HepG2 (cell line): ENCODE results near the gene MDH1B. TPM values are rescaled to one million over a fixed set of nuclear protein-coding genes. Genes with fewer than 3 reads are reported as not detected.
A peak's percentile ranks its signal among the peaks of the same experiment; 100 is the strongest.

Source experiments
- AGO1 ChIP-seq: fragments of 200-400 bp; formaldehyde crosslinking; IDR thresholded peaks from 2 replicates; pipeline ENCODE4 v1.6.1; 2017; ENCODE audit warnings: mild to moderate bottlenecking, low read depth, low read length, moderate library complexity; ENCODE audit not compliant: poor library complexity, severe bottlenecking
- ARID2 ChIP-seq: sonication (generic); formaldehyde crosslinking; IDR thresholded peaks from 2 replicates; pipeline ENCODE4 v1.8.1; 2022; ENCODE audit warnings: mild to moderate bottlenecking, missing genetic modification reagents, borderline replicate concordance
- CENPT ChIP-seq: sonication (generic); formaldehyde crosslinking; IDR thresholded peaks from 2 replicates; pipeline ENCODE4 v1.8.0; 2022; ENCODE audit warnings: low read depth, mild to moderate bottlenecking, moderate library complexity, missing genetic modification reagents
- CREB1 ChIP-seq, 2 experiments: fragments of 450-650 bp in 1 of 2; IDR thresholded peaks; 2 replicates each; pipeline ENCODE4 v1.6.1; 2016 to 2017; ENCODE audit warnings: control low read depth in 1 of 2, mild to moderate bottlenecking in 1 of 2, missing compliant biosample characterization in 1 of 2, missing genetic modification characterization in 1 of 2
- EEA1 ChIP-seq: sonication (generic); formaldehyde crosslinking; IDR thresholded peaks from 2 replicates; pipeline ENCODE4 v1.5.1; 2020; ENCODE audit warnings: mild to moderate bottlenecking, missing genetic modification reagents, borderline replicate concordance
- FOXP1 ChIP-seq, 2 experiments: fragments of 450-650 bp in 1 of 2; IDR thresholded peaks; 2 replicates each; pipeline ENCODE4 v1.6.1; 2017 to 2018; ENCODE audit warnings: antibody characterized with exemption in 1 of 2
- GPN1 ChIP-seq: sonication (generic); formaldehyde crosslinking; IDR thresholded peaks from 2 replicates; pipeline ENCODE4 v1.5.1; 2020; ENCODE audit warnings: missing genetic modification reagents, borderline replicate concordance
- HNRNPH1 ChIP-seq: fragments of 200-400 bp; formaldehyde crosslinking; optimal IDR thresholded peaks from 2 replicates; pipeline ENCODE3; 2017; ENCODE audit warnings: mild to moderate bottlenecking, low read depth, low read length
- ISL2 ChIP-seq: sonication (generic); formaldehyde crosslinking; IDR thresholded peaks from 2 replicates; pipeline ENCODE4 v1.5.0; 2020; ENCODE audit warnings: missing genetic modification reagents
- KDM1A ChIP-seq: IDR thresholded peaks from 2 replicates; pipeline ENCODE4 v1.6.1; 2016; ENCODE audit warnings: missing compliant biosample characterization
- KDM5B ChIP-seq: sonication (generic); formaldehyde crosslinking; IDR thresholded peaks from 2 replicates; pipeline ENCODE4 v1.4.0; 2020; ENCODE audit warnings: missing genetic modification reagents, mild to moderate bottlenecking, borderline replicate concordance
- MTA1 ChIP-seq: sonication (generic); formaldehyde crosslinking; IDR thresholded peaks from 2 replicates; pipeline ENCODE4 v1.4.0; 2020; ENCODE audit warnings: missing genetic modification reagents, mild to moderate bottlenecking, borderline replicate concordance
- PAF1 ChIP-seq: IDR thresholded peaks from 2 replicates; pipeline ENCODE4 v1.6.1; 2016; ENCODE audit warnings: missing genetic modification reagents, missing compliant biosample characterization
- PBX2 ChIP-seq: IDR thresholded peaks from 2 replicates; pipeline ENCODE4 v1.6.1; 2016; ENCODE audit warnings: control low read depth
- SRSF9 ChIP-seq: fragments of 200-400 bp; formaldehyde crosslinking; IDR thresholded peaks from 2 replicates; pipeline ENCODE4 v1.6.1; 2018; ENCODE audit warnings: borderline replicate concordance, mild to moderate bottlenecking, low read depth, low read length; ENCODE audit not compliant: insufficient read depth, poor library complexity, severe bottlenecking
- TCF12 ChIP-seq, 2 experiments: fragments of 450-650 bp in 1 of 2; sonication (generic) in 1 of 2; formaldehyde crosslinking in 1 of 2; IDR thresholded peaks; 2 replicates each; pipeline versions ENCODE4 v1.6.1 to v1.8.0; 2017 to 2022; ENCODE audit warnings: antibody characterized with exemption in 1 of 2, mild to moderate bottlenecking in 1 of 2, missing genetic modification reagents in 1 of 2, moderate library complexity in 1 of 2
- TCF7 ChIP-seq: sonication (generic); IDR thresholded peaks from 2 replicates; pipeline ENCODE4 v1.6.1; 2016; ENCODE audit warnings: antibody characterized with exemption, low read depth
- TCF7L2 ChIP-seq: IDR thresholded peaks from 2 replicates; pipeline ENCODE4 v1.6.1; 2011; ENCODE audit warnings: mild to moderate bottlenecking, low read depth, low read length, moderate library complexity
- THRA ChIP-seq: sonication (generic); formaldehyde crosslinking; IDR thresholded peaks from 2 replicates; pipeline ENCODE4 v1.4.0; 2020; ENCODE audit warnings: missing genetic modification reagents, borderline replicate concordance
- ZBTB3 ChIP-seq: sonication (generic); formaldehyde crosslinking; IDR thresholded peaks from 2 replicates; pipeline ENCODE4 v1.4.0; 2020; ENCODE audit warnings: low read depth, mild to moderate bottlenecking, moderate library complexity, missing genetic modification reagents, borderline replicate concordance
- ZFP82 ChIP-seq: sonication (generic); formaldehyde crosslinking; IDR thresholded peaks from 2 replicates; pipeline ENCODE4 v1.5.1; 2020; ENCODE audit warnings: mild to moderate bottlenecking, missing genetic modification reagents, borderline replicate concordance
- ZNF687 ChIP-seq: sonication (generic); formaldehyde crosslinking; IDR thresholded peaks from 2 replicates; pipeline ENCODE4 v1.5.1; 2020; ENCODE audit warnings: mild to moderate bottlenecking, missing genetic modification reagents, moderate library complexity
- polyA plus RNA-seq, 8 experiments: library from polyadenylated mRNA; depleted of rRNA in 3 of 8; stranded (reverse) in 7 of 8; unstranded in 1 of 8; fragments of >200 nt; fragmentation: Illumina TruSeq in 4 of 8; extraction: Trizol in 4 of 8; gene quantifications; 2 replicates each; pipeline versions ENCODE4 v1.2.1 to v1.2.3, GENCODE V29; 2011 to 2016; ENCODE audit warnings: low read depth in 4 of 8, missing spikeins in 1 of 8, mixed read lengths in 1 of 8; ENCODE audit not compliant: insufficient read depth in 1 of 8
- total RNA-seq, 5 experiments: library from RNA; depleted of rRNA; stranded (reverse); fragments of >200 nt; fragmentation: Illumina TruSeq; extraction: Trizol; gene quantifications; 2 replicates each; pipeline ENCODE4 v1.2.3, GENCODE V29; 2016; ENCODE audit warnings: low read depth in 1 of 5

MDH1B gene
- total and polyA plus RNA-seq, 2 of the 13 experiments (the other 11 are each of a cell fraction or from before 2014, with no cell fraction given): 0.17 to 0.86 TPM

GRCh38 chr2:206765242-206766056 lies at the start of gene MDH1B, which contains the start of gene FASTKD2 (continued):
- TF ChIP-seq EEA1 (CRISPR knock-in tag) (0 out of 2 replicates have a peak, but pooled peaks have one; percentile 37), THRA (peak; percentile 88), SRSF9 (no peak), AGO1 (no peak), TCF12 (IDR thresholded peaks at IDR 0.05) (no peak), TCF12 (CRISPR knock-in tag; IDR thresholded peaks at IDR 0.05) (0 out of 2 replicates have a peak, but pooled peaks have one; percentile 67), TCF7 (no peak), ZNF687 (CRISPR knock-in tag) (peak; percentile 83), ZBTB3 (CRISPR knock-in tag) (peak; percentile 78; the same call in 1 of the 2 replicates), MTA1 (CRISPR knock-in tag) (no peak), ZFP82 (peak; percentile 64; the same call in 1 of the 2 replicates), ARID2 (CRISPR knock-in tag) (0 out of 2 replicates have a peak, but pooled peaks have one; percentile 70), TCF7L2 (no peak), ISL2 (CRISPR knock-in tag) (peak; percentile 76; the same call in 1 of the 2 replicates), KDM1A (CRISPR knock-in tag) (no peak), GPN1 (no peak), FOXP1 (IDR thresholded peaks at IDR 0.05) (no peak), FOXP1 (CRISPR knock-in tag; IDR thresholded peaks at IDR 0.05) (no peak), PAF1 (CRISPR knock-in tag) (no peak), PBX2 (CRISPR knock-in tag) (no peak), CENPT (CRISPR knock-in tag) (no peak), CREB1 (IDR thresholded peaks at IDR 0.05) (peak; percentile 50), CREB1 (CRISPR knock-in tag; IDR thresholded peaks at IDR 0.05) (peak; percentile 84), HNRNPH1 (no peak), KDM5B (peak; percentile 67; the same call in 1 of the 2 replicates)
